Neuronal stem cell (in vitro differentiated cells): ENCODE results near the gene TAT.
"Not testable (repeated sequence)": the region's sequence is repeated elsewhere in the genome, so short reads cannot be mapped to it uniquely, and the experiment has no call there.

Experiments used
- DNase-seq: peaks from one replicate; pipeline ENCODE4 v3.0.0-alpha.2; 2013; ENCODE audit warnings: low spot score
- H2AFZ ChIP-seq: one replicate; pipeline ENCODE4 v1.6.1; 2013; ENCODE audit warnings: mild to moderate bottlenecking, low read length, inconsistent platforms
- H2AK5ac ChIP-seq: 2 replicates; pipeline ENCODE4 v1.6.1; 2013; ENCODE audit warnings: low read depth, mild to moderate bottlenecking, inconsistent platforms, low read length, moderate library complexity, mixed read lengths
- H2BK120ac ChIP-seq: 2 replicates; pipeline ENCODE4 v1.6.1; 2013; ENCODE audit warnings: low read depth, mild to moderate bottlenecking, inconsistent platforms, low read length, moderate library complexity, mixed read lengths
- H2BK12ac ChIP-seq: one replicate; pipeline ENCODE4 v1.6.1; 2013; ENCODE audit warnings: low read length, inconsistent platforms
- H2BK15ac ChIP-seq: 2 replicates; pipeline ENCODE4 v1.6.1; 2013; ENCODE audit warnings: mild to moderate bottlenecking, low read length, inconsistent platforms, mixed read lengths
- H2BK5ac ChIP-seq: one replicate; pipeline ENCODE4 v1.6.1; 2013; ENCODE audit warnings: inconsistent platforms, mild to moderate bottlenecking, low read length, moderate library complexity
- H3K14ac ChIP-seq: one replicate; pipeline ENCODE4 v1.6.1; 2013; ENCODE audit warnings: low read length, inconsistent platforms
- H3K18ac ChIP-seq: 2 replicates; pipeline ENCODE4 v1.6.1; 2013; ENCODE audit warnings: low read length, inconsistent platforms
- H3K23ac ChIP-seq: 2 replicates; pipeline ENCODE4 v1.6.1; 2013; ENCODE audit warnings: low read depth, mild to moderate bottlenecking, mixed read lengths, low read length, inconsistent platforms; ENCODE audit not compliant: poor library complexity
- H3K27ac ChIP-seq: replicated peaks from 3 replicates; pipeline ENCODE4 v1.5.1; 2013; ENCODE audit warnings: low read length, inconsistent platforms
- H3K27me3 ChIP-seq, 3 experiments: 2 replicates each; pipeline ENCODE4 v1.6.1; 2013; ENCODE audit warnings: low read length in 3 of 3, mild to moderate bottlenecking in 2 of 3, inconsistent platforms in 1 of 3, low read depth in 1 of 3, mixed read lengths in 1 of 3, moderate library complexity in 1 of 3; ENCODE audit not compliant: control insufficient read depth in 3 of 3, insufficient read depth in 3 of 3
- H3K36me3 ChIP-seq, 2 donors: replicated peaks in 1 of 2; 2 replicates each; pipeline ENCODE4 v1.6.1; 2013; ENCODE audit warnings: low read length in 2 of 2; ENCODE audit not compliant: control insufficient read depth in 2 of 2, insufficient read depth in 2 of 2
- H3K4ac ChIP-seq: 2 replicates; pipeline ENCODE4 v1.6.1; 2013; ENCODE audit warnings: inconsistent platforms, mild to moderate bottlenecking, low read length, moderate library complexity
- H3K4me1 ChIP-seq, 2 donors: 1 replicate in 1 of 2; 2 replicates in 1 of 2; pipeline ENCODE4 v1.6.1; 2013; ENCODE audit warnings: low read length in 2 of 2, low read depth in 1 of 2; ENCODE audit not compliant: control insufficient read depth in 2 of 2, insufficient read depth in 1 of 2
- H3K4me2 ChIP-seq: one replicate; pipeline ENCODE4 v1.6.1; 2013; ENCODE audit warnings: mild to moderate bottlenecking, low read length, inconsistent platforms; ENCODE audit not compliant: insufficient read depth, poor library complexity, severe bottlenecking
- H3K4me3 ChIP-seq, 2 donors: 2 replicates each; pipeline ENCODE4 v1.5.1; 2013; ENCODE audit warnings: low read length in 2 of 2, mild to moderate bottlenecking in 2 of 2, inconsistent platforms in 1 of 2, moderate library complexity in 1 of 2
- H3K79me1 ChIP-seq: one replicate; pipeline ENCODE4 v1.6.1; 2013; ENCODE audit warnings: low read depth, mild to moderate bottlenecking, inconsistent platforms, low read length, moderate library complexity
- H3K9ac ChIP-seq: one replicate; pipeline ENCODE4 v1.6.1; 2013; ENCODE audit warnings: mild to moderate bottlenecking, low read depth, low read length, inconsistent platforms; ENCODE audit not compliant: poor library complexity
- H3K9me3 ChIP-seq, 2 donors: replicated peaks in 1 of 2; 2 replicates each; pipeline versions ENCODE3 to v1.6.1; 2013; ENCODE audit warnings: low read length in 2 of 2, mild to moderate bottlenecking in 2 of 2, inconsistent platforms in 1 of 2, low read depth in 1 of 2, mixed read lengths in 1 of 2, moderate library complexity in 1 of 2; ENCODE audit not compliant: control insufficient read depth in 2 of 2, insufficient read depth in 1 of 2
- H4K8ac ChIP-seq: one replicate; pipeline ENCODE4 v1.6.1; 2013; ENCODE audit warnings: low read depth, mild to moderate bottlenecking, inconsistent platforms, low read length, moderate library complexity
- H4K91ac ChIP-seq: one replicate; pipeline ENCODE4 v1.6.1; 2013; ENCODE audit warnings: low read length, low read depth, mild to moderate bottlenecking, inconsistent platforms; ENCODE audit not compliant: poor library complexity
- WGBS, 2 donors: extraction: QIAGEN DNeasy Blood & Tissue Kit; methylation state at CpG; one replicate each; pipeline ENCODE4 v1.1.7; 2013; ENCODE audit warnings: missing lambda C conversion rate in 2 of 2, mixed read lengths in 1 of 2; ENCODE audit not compliant: insufficient read length in 2 of 2, insufficient replicate concordance in 1 of 2; ENCODE audit errors: extremely low coverage in 2 of 2; 5-methylcytosine and 5-hydroxymethylcytosine counted together

Gene TAT

GRCh38 chr16:71598426-71598825, 21.5 kb upstream of the TAT start:
- not testable (repeated sequence) for H3K79me1 ChIP-seq, H3K9ac ChIP-seq, H2BK12ac ChIP-seq, H2BK15ac ChIP-seq, H3K4ac ChIP-seq, H2AK5ac ChIP-seq, H3K27ac ChIP-seq, H3K9me3 ChIP-seq, H3K23ac ChIP-seq, H2AFZ ChIP-seq, H4K91ac ChIP-seq, H3K4me2 ChIP-seq, H3K14ac ChIP-seq, H2BK120ac ChIP-seq, H3K18ac ChIP-seq, DNase-seq, H2BK5ac ChIP-seq, H3K4me1 ChIP-seq, H3K27me3 ChIP-seq, H4K8ac ChIP-seq, H3K36me3 ChIP-seq, H3K4me3 ChIP-seq
- no CpG with 5 or more reads among the region's 2 CpGs for WGBS, 2 donors

- H2BK12ac ChIP-seq, H2BK5ac ChIP-seq, H4K8ac ChIP-seq, H3K9me3 ChIP-seq, DNase-seq, H3K4me3 ChIP-seq, H3K27ac ChIP-seq, H3K4ac ChIP-seq, H3K23ac ChIP-seq, H3K9ac ChIP-seq, H4K91ac ChIP-seq, H3K79me1 ChIP-seq, H3K36me3 ChIP-seq, H2BK120ac ChIP-seq, H3K14ac ChIP-seq, H3K18ac ChIP-seq, H3K4me1 ChIP-seq, H2BK15ac ChIP-seq, H3K4me2 ChIP-seq, H2AFZ ChIP-seq, H2AK5ac ChIP-seq: not testable (repeated sequence)
- WGBS, 2 donors = no CpG with 5 or more reads among the region's 7 CpGs
- H3K27me3 ChIP-seq = peaks cover 0 to 11% (median 0%) of the 10 kb centered on the region in 3 experiments
Measured at GRCh38 chr16:71595340-71595826, 18.5 kb upstream of the TAT start.

DNA sequence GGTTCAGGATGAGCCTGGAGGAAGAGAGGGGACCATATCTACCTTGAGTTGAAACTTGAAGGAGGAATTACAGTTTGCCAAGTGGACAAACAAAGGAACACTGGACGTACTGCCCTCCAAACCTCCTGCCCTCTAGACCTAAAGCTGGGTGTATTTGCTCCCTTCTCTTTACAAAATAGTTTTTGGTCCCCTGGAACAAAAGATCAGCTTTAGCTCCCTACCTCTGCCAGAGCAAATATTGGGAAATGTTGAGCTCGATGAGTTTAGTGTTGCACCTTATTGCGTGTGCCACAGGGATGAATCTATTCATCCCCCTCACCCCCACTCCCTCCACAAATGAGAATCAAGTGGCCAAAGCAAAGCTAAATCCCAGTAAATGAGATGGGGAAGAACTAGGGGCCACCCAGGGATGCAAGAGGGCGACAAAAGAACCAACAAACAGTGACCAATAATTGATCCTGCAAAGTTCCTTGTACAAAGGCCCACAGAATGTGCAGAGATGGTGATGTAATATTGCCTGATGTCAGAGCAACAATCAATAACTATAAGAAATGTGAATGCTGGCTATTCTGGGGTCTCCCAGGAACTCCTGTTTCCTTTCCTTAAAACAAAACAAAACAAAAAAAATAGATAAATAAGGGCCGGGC, 17.2 kb upstream of the TAT start:
- no peak overlapping the region for H3K27ac ChIP-seq
- no peak overlapping the region for H3K4ac ChIP-seq
- H2BK120ac ChIP-seq = no peak overlapping the region
- peaks cover 0 to 2% of the 10 kb centered on the region in 2 donors for H3K4me1 ChIP-seq
- no peak overlapping the region for H2AK5ac ChIP-seq
- H3K9me3 ChIP-seq = peaks cover 0 to 2% of the 10 kb centered on the region in 2 donors
- H3K4me2 ChIP-seq = no peak overlapping the region
- no peak overlapping the region for H2BK15ac ChIP-seq
- H3K14ac ChIP-seq = no peak overlapping the region
- H2BK5ac ChIP-seq = no peak overlapping the region
- no peaks in the 10 kb centered on the region for H3K36me3 ChIP-seq
- H3K79me1 ChIP-seq = no peaks in the 10 kb centered on the region
- no peak overlapping the region for H3K23ac ChIP-seq
- no peak overlapping the region for H4K91ac ChIP-seq
- H3K4me3 ChIP-seq = no peak overlapping the region
- peaks cover 0 to 11% (median 0%) of the 10 kb centered on the region in 3 experiments for H3K27me3 ChIP-seq
- no peak for DNase-seq
- no CpG with 5 or more reads among the region's 5 CpGs for WGBS, 2 donors
- no peak overlapping the region for H2BK12ac ChIP-seq
- no peak overlapping the region for H2AFZ ChIP-seq
- no peak overlapping the region for H4K8ac ChIP-seq
- no peak overlapping the region for H3K18ac ChIP-seq
- no peak overlapping the region for H3K9ac ChIP-seq

- no peak overlapping the region for H3K23ac ChIP-seq
- no peaks in the 10 kb centered on the region for H3K36me3 ChIP-seq
- H3K27me3 ChIP-seq = peaks cover 0 to 11% (median 0%) of the 10 kb centered on the region in 3 experiments
- H3K9me3 ChIP-seq = peaks cover 0 to 2% of the 10 kb centered on the region in 2 donors
- H3K4me1 ChIP-seq = peaks cover 0 to 2% of the 10 kb centered on the region in 2 donors
- no peak overlapping the region for H3K4me3 ChIP-seq
- no peak for DNase-seq
- H3K9ac ChIP-seq = no peak overlapping the region
- no peak overlapping the region for H3K18ac ChIP-seq
- H3K14ac ChIP-seq = no peak overlapping the region
- H4K91ac ChIP-seq = no peak overlapping the region
- H2BK120ac ChIP-seq = no peak overlapping the region
- H3K27ac ChIP-seq = no peak overlapping the region
- whole genome bisulfite sequencing, 2 donors = no CpG with 5 or more reads among the region's 3 CpGs
- no peak overlapping the region for H3K4ac ChIP-seq
- no peak overlapping the region for H4K8ac ChIP-seq
- no peak overlapping the region for H2AFZ ChIP-seq
- no peak overlapping the region for H2BK5ac ChIP-seq
- H2BK15ac ChIP-seq = no peak overlapping the region
- H3K4me2 ChIP-seq = no peak overlapping the region
- H3K79me1 ChIP-seq = no peaks in the 10 kb centered on the region
- no peak overlapping the region for H2AK5ac ChIP-seq
- no peak overlapping the region for H2BK12ac ChIP-seq
Measured at GRCh38 chr16:71593048-71593999, 16.4 kb upstream of the TAT start.
